ENCODE measurements around the gene MCMBP.
"Not testable (repeated sequence)": the region's sequence is repeated elsewhere in the genome, so short reads cannot be mapped to it uniquely, and the experiment has no call there.

Gene MCMBP

GRCh38 chr10:119827430-119827829 lies 45.2 kb downstream of the MCMBP start:
- DNase-seq, result no peak

GRCh38 chr10:119826771-119827170 lies 45.9 kb downstream of the MCMBP start:
- peak; percentile 34 for DNase-seq

GRCh38 chr10:119824299-119824698 lies 48.3 kb downstream of the MCMBP start:
- DNase-seq, result no peak

GRCh38 chr10:119821182-119821581 lies 51.5 kb downstream of the MCMBP start:
- DNase-seq, result peak; percentile 7

- DNase-seq, result peak; percentile 13
These were observed 53.8 kb downstream of the MCMBP start for GRCh38 chr10:119818889-119819270.

- DNase-seq, result peak; percentile 75
These were observed 54.4 kb downstream of the MCMBP start for GRCh38 chr10:119817991-119818888.

- DNase-seq, result no peak
These were observed 57.0 kb downstream of the MCMBP start for GRCh38 chr10:119815671-119816070.

- no peak for DNase-seq
These were observed 60.0 kb downstream of the MCMBP start for GRCh38 chr10:119812684-119813083.

GRCh38 chr10:119811122-119811521 lies 61.5 kb downstream of the MCMBP start:
- no peak for DNase-seq

GRCh38 chr10:119807960-119808697 lies 64.5 kb downstream of the MCMBP start:
- DNase-seq, result peak; percentile 95

GRCh38 chr10:119806334-119807130 lies 66.1 kb downstream of the MCMBP start:
- no peak for DNase-seq

- peak; percentile 9 for DNase-seq
These were observed 66.9 kb downstream of the MCMBP start for GRCh38 chr10:119805702-119806230.

- DNase-seq, result peak; percentile 73
These were observed 69.4 kb downstream of the MCMBP start for GRCh38 chr10:119803264-119803663.

GRCh38 chr10:119801998-119802538 lies 70.6 kb downstream of the MCMBP start:
- DNase-seq, result peak; percentile 25

- peak; percentile 25 for DNase-seq
These were observed 71.5 kb downstream of the MCMBP start for GRCh38 chr10:119801176-119801575.

GRCh38 chr10:119796039-119796438 lies 76.6 kb downstream of the MCMBP start:
- no peak for DNase-seq

GRCh38 chr10:119795101-119795500 lies 77.5 kb downstream of the MCMBP start:
- not testable (repeated sequence) for DNase-seq

- DNase-seq, result peak; percentile 64
These were observed 86.4 kb downstream of the MCMBP start for GRCh38 chr10:119786117-119786769.

GRCh38 chr10:119784340-119785067 lies 88.1 kb downstream of the MCMBP start:
- DNase-seq, result no peak

- no peak for DNase-seq
These were observed 89.0 kb downstream of the MCMBP start for GRCh38 chr10:119783665-119784027.

GRCh38 chr10:119782981-119783664 lies 89.5 kb downstream of the MCMBP start:
- peak; percentile 35 for DNase-seq
